HG02938 (cell line): Measurements from ENCODE around the gene PCED1A.
"Not testable (repeated sequence)": the region's sequence is repeated elsewhere in the genome, so short reads cannot be mapped to it uniquely, and the experiment has no call there.

Source experiments
- ATAC-seq: cut with Tn5 transposase; IDR thresholded peaks from one replicate; pipeline ENCODE4 v1.9.1; 2021; ENCODE audit warnings: mild to moderate bottlenecking, moderate library complexity; ENCODE audit not compliant: unreplicated experiment

PCED1A gene

DNA sequence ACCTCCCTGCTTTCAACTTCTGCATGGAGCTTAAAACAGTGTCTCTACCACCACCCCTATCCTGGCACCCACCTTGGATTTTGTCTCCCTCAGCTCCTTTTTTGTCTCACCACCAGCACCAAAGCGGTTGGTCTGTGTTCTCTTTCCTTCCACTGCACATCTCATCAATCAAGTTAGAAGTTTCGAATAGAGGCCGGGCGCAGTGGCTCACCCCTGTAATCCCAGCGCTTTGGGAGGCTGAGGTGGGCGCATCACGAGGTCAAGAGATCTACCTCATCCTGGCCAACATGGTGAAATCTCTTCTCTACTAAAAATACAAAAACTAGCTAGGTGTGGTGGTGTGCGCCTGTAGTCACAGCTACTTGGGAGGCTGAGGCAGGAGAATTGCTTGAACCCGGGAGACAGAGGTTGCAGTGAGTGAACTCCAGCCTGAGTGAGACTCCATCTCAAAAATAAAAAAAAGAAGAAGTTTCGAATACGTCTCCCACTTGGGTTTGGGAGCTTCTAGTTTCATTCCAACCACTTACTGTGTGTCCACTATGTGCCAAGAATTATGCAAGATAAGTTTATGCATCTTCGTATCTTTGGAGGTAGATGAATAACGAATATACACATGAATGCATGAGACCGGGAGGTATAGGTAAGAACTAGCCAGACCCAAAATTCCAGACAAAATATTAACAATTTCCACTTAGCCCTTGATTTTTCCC is 5.9 kb downstream of the PCED1A start:
- ATAC-seq: no peak

DNA sequence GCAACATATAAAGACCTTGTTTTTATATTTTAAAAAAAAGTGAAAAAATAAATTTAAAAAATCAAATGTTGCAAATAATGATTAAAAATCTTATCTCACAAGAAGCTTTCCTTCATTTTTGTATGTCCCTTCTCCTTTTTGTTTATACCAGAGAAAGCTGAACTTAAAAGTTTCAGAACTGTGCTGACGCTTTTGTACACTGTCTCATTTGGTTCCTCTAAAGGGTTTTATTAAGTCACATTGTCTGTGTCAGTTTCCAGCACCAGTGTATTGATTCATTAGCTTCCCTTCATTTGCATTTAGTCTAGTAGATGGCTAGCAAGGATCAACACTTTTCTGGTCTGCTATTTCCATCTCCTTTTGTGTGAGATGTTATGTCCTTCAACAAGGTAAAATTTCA is 6.7 kb downstream of the PCED1A start:
- ATAC-seq: no peak

GRCh38 chr20:2831206-2831605 is 9.2 kb downstream of the PCED1A start:
- not testable (repeated sequence) for ATAC-seq

- ATAC-seq: no peak
Observed at GRCh38 chr20:2829376-2829775, 11.1 kb downstream of the PCED1A start.

DNA sequence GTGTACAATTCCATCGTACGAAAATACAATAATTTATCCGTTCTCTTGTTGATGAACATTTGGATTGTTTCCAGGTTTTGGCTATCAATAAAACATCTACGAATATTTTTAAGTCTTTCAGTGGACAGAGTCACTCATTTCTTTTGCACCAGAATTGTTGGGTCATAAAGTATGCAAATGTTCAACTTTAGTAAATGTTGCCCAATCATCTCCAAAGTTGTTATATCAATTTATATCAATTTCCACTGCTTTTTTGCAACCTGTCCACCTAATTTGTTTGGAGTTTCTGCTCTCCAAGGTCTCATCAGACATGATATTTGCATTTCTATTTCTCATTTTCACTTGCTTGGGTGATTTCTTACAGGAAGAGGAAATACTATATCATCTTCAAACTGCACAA is 13.8 kb downstream of the PCED1A start:
- no peak for ATAC-seq

DNA sequence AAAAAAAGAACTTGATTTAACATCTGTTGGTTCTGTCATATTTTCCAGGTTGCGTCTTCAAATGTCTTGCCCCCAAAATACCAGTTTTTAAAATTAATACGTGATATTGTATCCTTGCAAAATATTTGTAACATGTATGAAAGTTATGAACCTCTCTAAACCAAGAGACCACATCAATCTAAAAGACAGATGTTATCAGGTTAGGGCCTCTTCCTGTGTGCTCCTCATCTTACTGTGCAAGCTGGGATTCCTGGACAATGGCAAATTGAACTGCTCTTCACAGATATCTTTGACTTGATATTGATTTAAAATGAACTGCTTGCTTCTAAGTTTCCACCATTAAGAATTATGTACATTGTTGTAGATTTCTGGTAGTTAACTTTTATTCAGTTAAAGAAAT is 14.7 kb downstream of the PCED1A start:
- no peak for ATAC-seq

GRCh38 chr20:2822073-2822472 is 18.4 kb downstream of the PCED1A start:
- ATAC-seq: no peak

GRCh38 chr20:2820896-2821869 is 19.3 kb downstream of the PCED1A start:
- no peak for ATAC-seq

DNA sequence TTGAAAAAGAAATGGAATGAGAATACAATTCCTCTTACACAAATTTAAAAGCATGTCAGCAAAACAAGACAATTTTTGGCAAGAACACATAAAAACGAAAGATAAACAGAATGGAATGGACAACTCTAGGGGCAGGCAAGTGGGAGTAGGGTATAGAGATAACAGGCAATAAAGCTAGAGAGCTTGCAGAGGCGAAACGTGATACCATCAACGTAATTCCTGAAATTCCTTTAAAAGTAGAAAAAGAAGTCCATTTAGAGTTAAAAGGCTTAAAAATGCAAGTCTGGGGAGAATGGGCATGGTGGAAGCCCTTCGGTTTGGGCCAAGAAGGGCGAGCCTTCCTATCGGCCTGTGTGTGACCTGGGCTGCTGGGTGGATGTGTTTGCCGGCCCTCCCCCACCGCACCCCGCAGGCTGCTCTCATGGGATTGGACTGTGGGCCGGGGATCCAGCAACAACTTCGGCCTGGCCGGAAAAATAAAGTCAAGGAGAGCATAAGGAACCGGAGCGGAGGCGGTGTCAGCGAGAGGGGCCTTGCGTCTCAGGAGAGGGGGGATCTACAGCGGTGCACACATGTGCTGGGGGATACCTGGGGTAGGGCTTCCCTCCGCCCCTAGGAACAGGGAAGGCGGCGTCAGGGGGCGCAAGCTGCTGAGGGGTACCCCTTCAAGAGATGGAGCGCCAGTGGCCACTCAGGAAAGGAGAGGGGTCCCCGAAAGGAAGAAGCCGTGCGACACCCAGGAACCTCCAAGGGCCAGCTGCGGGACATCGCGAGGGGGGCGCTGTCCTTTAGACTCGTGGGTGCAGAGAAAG is 20.2 kb downstream of the PCED1A start:
- no peak for ATAC-seq

DNA sequence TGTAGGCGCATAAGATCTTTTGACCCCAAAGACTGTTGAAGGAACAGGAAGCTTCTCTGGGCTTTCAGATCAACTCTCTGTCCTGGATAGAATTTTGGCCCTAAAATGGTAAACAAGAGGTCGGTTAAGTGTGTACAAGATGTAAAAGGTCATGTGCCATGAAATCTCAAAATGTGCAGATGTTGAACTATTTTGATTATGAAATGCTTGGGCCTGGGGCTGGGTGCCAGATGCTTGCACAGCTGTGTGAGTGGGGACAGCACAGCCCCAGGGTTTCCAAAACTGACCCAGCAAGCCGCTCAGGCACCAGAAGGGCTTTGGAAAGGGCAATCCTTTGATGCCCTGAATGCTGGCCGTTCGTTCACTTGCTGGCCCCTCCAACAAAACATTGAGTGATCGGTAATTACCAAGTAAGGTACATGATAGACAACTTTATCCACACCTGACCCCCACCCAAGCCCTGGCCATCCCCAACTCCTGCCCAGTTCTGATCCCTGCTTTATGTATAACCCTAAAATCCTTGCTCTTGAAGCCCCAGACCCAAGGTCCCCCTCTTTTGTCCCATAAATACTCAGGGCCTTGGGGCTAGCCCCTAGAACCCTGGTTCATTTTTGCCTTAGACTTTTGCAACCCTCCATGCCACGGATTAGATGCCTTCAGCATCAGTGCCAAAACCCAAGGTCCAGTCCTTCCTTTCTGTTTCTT is 22.4 kb downstream of the PCED1A start:
- ATAC-seq: no peak

DNA sequence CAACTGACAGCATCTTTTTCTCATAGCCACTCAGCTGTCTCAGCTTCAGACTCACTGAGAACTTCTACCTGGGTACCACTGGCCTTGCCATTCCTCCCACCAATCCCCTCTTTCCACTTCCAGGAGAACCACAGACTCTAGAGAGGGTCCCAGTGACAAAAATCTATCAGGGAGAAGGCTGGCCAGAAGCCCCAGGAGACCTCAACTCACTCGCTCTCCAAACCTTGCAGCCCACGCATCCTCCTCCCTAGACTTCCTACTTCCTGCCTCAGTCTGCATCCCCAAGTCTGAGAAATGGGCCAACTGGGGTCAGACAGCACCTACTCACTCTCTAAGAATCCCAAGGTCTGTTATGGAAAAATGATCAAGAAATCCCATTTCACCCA is 23.1 kb downstream of the PCED1A start:
- no peak for ATAC-seq

DNA sequence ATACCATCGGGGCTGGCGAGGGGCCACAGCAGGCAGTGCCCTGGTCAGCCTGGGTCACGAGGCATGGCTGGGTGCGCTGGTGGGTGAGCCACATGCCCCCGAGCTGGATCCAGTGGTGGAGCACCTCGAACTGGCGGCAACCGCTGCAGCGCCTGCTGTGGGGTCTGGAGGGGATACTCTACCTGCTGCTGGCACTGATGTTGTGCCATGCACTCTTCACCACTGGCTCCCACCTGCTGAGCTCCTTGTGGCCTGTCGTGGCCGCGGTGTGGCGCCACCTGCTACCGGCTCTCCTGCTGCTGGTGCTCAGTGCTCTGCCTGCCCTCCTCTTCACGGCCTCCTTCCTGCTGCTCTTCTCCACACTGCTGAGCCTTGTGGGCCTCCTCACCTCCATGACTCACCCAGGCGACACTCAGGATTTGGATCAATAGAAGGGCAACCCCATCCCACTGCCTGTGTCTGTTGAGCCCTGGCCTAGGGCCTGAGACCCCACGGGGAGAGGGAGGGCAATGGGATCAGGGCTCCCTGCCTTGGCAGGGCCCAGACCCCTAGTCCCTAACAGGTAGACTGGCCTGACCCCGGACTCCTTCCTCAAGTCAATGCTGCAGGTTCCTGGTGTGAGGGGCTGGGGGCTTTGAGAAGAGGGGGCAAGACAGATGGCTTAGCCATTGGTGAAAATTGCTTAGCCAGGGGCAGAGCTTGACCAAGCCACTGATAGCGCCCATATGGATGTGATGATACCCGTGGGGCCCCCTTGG is 23.7 kb downstream of the PCED1A start:
- ATAC-seq: no peak

GRCh38 chr20:2816030-2816582 is 24.3 kb downstream of the PCED1A start, which contains the start of gene TMEM239:
Gene TMEM239, plus strand, starts transcription at chr20:2816364. Its CDS starts 191 bp downstream, at chr20:2816555.
- no peak for ATAC-seq

GRCh38 chr20:2815242-2815900 is 25.1 kb downstream of the PCED1A start:
- ATAC-seq: no peak

- no peak for ATAC-seq
Observed at GRCh38 chr20:2814587-2815051, 25.8 kb downstream of the PCED1A start, which contains the start of gene C20orf141. Gene C20orf141, plus strand, starts transcription at chr20:2814987. Its CDS starts 198 bp downstream, at chr20:2815185.

DNA sequence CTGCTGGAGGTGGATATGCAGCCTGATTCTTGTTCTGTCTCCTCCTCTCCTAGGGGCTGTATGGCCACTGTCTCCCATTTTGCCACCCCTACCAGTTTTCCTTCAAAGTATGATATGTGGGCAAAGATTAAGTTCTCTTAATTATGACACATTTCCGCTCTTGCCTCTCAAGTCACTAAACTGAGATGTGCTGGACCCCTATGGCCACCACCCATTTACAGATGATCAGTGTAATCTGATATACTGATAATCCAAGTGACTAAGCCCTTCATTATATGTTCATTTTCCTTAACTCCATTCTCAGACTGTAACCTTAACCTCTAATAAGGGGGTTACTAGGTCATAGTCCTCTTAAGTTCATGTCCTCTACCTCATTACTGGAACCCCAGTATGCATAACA is 26.4 kb downstream of the PCED1A start:
- ATAC-seq: no peak

DNA sequence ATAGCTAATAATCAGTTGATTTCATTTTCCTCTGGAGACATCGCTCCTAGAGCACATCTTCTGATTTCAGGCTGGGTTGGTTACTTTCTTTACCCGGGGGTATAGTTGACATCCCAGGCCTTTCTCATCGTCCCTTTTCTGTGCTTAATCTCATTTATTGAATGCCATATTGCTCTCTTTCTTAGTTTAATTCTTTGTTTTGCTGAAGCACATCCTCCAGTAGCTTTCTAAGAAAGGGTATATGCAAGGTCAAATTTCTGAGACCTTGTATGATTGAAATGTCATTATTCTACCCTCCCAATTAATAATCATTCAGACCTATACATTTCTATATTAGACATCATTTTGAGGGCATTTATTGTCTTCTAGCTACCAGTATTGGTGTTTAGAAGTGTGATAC is 28.3 kb downstream of the PCED1A start:
- ATAC-seq: no peak

- no peak for ATAC-seq
Observed at GRCh38 chr20:2809690-2810089, 30.8 kb downstream of the PCED1A start.

DNA sequence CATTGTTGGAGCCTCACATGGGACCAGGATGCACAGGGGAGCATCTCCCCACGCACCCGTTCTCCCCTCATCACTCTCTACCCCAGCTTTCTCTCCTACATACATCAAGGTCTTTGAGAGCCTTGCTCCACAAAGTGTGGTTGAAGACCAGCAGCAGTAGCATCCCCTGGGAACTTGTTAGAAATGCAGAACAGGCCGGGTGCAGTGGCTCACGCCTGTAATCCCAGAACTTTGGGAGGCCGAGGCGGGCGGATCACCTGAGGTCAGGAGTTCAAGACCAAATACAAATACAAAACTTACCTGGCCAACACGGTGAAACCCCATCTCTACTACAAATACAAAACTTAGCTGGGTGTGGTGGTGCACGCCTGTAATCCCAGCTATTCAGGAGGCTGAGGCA is 32.5 kb downstream of the PCED1A start:
- not testable (repeated sequence) for ATAC-seq
